GM18867 (cell line): Measurements from ENCODE around the gene FUBP3.

Source experiments
- ATAC-seq: cut with Tn5 transposase; IDR thresholded peaks from one replicate; pipeline ENCODE4 v1.9.1; 2021; ENCODE audit warnings: mild to moderate bottlenecking, moderate library complexity; ENCODE audit not compliant: unreplicated experiment

The FUBP3 gene, protein sequence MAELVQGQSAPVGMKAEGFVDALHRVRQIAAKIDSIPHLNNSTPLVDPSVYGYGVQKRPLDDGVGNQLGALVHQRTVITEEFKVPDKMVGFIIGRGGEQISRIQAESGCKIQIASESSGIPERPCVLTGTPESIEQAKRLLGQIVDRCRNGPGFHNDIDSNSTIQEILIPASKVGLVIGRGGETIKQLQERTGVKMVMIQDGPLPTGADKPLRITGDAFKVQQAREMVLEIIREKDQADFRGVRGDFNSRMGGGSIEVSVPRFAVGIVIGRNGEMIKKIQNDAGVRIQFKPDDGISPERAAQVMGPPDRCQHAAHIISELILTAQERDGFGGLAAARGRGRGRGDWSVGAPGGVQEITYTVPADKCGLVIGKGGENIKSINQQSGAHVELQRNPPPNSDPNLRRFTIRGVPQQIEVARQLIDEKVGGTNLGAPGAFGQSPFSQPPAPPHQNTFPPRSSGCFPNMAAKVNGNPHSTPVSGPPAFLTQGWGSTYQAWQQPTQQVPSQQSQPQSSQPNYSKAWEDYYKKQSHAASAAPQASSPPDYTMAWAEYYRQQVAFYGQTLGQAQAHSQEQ

GRCh38 chr9:130578865-130579737 lies at the start of gene FUBP3:
Gene FUBP3 (plus strand): TSS chr9:130579577. CDS start chr9:130579681, 104 bp downstream.
- ATAC-seq, result peak; percentile 94

DNA sequence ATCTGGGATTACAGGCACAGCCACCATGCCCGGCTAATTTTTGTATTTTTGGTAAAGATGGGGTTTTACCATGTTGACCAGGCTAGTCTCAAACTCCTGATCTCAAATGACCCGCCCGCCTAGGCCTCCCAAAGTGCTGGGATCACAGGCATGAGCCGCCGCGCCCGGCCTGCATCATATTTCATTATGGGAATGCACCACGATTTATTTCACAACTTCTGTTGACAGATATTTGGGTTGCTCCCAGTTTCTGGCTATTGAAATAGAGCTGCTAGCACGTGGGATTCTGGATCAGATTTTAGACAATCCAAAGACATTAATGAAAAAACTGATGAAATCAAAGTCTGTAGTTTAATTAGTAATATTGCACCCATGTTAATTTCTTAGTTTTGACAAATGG lies 48.4 kb upstream of the FUBP3 start:
- no peak for ATAC-seq

GRCh38 chr9:130531670-130532069 lies 47.7 kb upstream of the FUBP3 start:
- ATAC-seq, result no peak

GRCh38 chr9:130532426-130533080 lies 46.8 kb upstream of the FUBP3 start:
- ATAC-seq, result no peak

GRCh38 chr9:130535818-130536521 lies 43.4 kb upstream of the FUBP3 start:
- no peak for ATAC-seq

- ATAC-seq, result no peak
Observed at GRCh38 chr9:130536701-130537107, 42.7 kb upstream of the FUBP3 start.

DNA sequence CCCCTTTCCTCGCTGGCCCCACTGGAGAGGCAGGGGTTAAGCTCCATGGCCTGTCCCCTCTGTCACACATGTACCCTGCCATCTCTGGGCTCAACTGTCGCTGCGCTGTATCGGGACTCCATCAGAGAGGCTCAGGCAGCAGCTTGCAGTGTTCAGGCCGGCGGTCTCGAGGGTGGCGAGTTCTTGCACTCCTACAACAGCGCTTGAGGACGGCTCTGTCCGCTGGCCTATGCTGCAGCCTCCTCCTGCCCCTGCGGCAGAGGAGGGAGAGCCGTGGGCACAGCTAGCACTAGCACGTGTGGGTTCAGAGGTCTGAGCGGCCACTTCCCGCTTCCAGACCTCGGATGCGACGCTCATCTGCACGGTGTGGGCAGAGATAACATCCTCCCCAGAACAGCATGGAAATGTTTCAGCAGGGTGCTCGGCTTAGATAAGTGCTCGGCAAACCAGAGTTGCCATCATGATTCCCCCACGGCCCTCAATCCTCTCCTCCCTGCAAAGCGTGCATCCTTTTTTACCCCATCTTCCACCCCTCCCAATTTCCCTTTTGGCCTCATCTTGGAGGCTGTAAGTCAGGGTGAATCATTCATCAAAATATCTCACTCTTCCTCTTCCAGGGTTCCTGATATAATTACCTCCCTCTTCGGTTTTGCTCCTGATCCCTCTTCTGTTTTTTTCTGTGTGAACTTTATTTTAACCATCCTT lies 41.9 kb upstream of the FUBP3 start:
- ATAC-seq, result no peak

DNA sequence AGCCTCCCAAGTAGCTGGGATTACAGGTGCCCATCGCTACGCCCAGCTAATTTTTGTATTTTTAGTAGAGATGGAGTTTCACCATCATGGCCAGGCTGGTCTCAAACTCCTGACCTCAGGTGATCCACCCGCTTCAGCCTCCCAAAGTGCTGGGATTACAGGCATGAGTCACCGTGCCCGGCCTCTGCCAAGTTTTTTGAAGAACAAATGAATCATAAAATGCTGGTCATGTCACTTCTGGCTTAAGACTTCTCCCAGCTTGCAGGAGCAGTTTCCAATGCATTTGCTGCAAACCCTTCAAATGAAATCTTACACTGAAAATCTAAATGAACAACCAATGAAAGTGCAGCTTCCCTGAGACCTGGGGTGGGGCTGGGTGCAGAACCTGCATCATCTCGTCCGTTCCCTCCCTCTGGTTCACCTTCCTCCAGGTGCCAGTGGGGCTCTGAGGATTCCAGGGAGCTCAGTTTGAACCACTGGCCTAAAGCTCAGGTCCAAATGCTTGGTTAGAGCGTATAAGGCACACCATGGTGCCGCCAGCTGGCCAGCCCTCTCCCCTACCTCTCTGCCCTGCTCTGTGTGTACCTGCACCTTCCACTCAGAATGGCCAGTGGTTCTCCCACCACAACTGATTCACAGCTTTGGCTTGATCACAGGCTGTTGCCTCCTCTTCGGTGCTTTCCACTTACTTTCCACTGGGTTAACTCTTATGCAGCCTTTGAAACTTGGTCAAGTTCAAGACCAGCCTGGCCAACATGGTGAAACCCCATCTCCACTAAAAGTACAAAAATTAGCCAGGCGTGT lies 39.8 kb upstream of the FUBP3 start:
- no peak for ATAC-seq

GRCh38 chr9:130541533-130541932 lies 37.8 kb upstream of the FUBP3 start:
- ATAC-seq, result no peak

GRCh38 chr9:130542038-130542437 lies 37.3 kb upstream of the FUBP3 start:
- no peak for ATAC-seq

DNA sequence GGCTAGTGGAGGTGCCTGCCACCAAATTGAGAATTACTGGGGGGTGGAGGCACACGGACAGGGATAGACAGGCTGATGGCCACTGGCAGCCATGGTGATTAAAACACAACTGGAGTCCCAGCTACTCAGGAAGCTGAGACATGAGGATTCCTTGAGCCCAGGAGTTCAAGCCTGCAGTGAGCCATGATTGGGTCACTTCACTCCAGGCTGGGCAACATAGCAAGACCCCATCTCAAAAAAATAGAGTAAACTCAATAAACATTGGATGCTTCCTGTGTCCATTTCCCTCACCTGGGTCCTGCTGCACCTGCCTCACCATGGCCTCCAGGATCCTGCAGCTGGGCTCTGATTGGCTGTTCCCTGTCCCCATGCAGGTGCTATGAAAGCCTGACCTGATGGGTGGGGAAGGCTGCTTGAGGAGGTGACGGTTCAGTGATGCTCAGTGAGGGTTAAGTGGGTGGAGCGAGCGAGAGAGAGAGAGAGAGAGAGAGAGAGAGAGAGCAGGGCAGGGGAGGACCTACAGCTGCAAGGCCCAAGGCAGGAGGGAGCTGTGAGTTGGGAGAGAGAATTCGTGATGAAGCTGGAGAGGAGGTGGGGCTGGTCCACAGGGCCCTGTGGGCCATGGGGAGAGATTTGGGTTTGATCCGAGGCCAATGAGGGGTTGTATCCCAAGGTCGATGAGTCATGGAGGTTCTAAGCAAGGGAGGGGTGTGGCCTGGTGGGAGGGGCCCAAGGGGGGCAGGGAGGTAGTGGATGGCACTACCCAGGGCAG lies 36.7 kb upstream of the FUBP3 start:
- no peak for ATAC-seq

- ATAC-seq, result no peak
Observed at GRCh38 chr9:130543368-130543767, 36.0 kb upstream of the FUBP3 start.

- no peak for ATAC-seq
Observed at GRCh38 chr9:130543859-130544258, 35.5 kb upstream of the FUBP3 start.

DNA sequence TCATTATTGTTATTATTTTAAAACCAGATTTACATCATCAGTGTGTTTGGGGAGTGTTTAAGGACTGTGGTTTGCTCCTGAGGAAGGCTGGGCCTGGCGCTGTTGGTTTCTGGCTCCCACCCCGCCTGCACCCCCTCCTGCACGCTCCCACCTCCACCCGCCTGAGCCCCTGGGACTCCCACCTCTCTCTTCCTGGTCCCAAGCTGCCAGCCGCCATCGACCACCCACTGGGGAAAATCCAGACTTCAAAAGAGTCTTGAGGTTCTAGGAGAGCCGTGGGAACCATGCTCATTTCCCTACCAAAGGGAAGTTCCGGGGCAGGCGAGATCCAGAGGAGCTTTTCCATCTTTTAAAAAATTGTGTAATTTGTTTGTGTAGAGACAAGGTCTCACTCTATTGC lies 35.0 kb upstream of the FUBP3 start:
- no peak for ATAC-seq

GRCh38 chr9:130548103-130548502 lies 31.3 kb upstream of the FUBP3 start:
- ATAC-seq, result no peak

- no peak for ATAC-seq
Observed at GRCh38 chr9:130549093-130549735, 30.2 kb upstream of the FUBP3 start.

DNA sequence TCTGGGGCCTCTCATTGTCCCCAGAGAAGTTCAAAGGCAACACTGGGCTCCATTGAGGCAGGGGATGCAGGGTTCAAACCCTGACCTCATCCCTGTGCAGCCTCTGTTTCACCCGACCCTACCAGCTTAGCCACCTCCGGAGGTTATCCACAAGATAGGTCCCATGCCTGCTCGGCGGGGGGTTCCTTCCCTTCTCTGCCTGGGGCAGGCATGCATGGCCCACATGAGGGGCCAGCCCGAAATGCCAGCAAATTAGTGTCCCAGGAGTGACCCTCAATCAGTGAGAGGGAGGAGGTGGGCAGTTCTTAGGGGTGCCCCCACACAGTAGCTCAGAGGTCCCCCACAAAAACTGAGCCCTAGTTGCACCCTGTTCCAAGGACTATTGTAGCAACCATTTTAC lies 24.8 kb upstream of the FUBP3 start:
- ATAC-seq, result no peak

- ATAC-seq, result no peak
Observed at GRCh38 chr9:130555061-130555460, 24.3 kb upstream of the FUBP3 start.
